Measurements from ENCODE around the gene FMR1.

- TF ChIP-seq CTCF (IDR thresholded peaks at IDR 0.05 in 8 of 11, conservative IDR thresholded peaks at IDR 0.05 in 3 of 11) (no peak), POLR2AphosphoS5 (IDR thresholded peaks at IDR 0.05) (no peak), POLR2A (IDR thresholded peaks at IDR 0.05) (no peak)
Observed at GRCh38 chrX:147957291-147957690, 45.6 kb downstream of the FMR1 start.
